Heart right ventricle (tissue), 16 donors: Measurements from ENCODE around the gene ZNF532. TPM values are rescaled to one million over a fixed set of nuclear protein-coding genes. Genes with fewer than 3 reads are reported as not detected.

ENCODE experiments used
- ATAC-seq, 8 donors: fragments of 200-7000 bp; cut with Tn5 transposase; one replicate each; pipeline ENCODE4 v1.9.1; 2020; ENCODE audit warnings: mild to moderate bottlenecking in 8 of 8, moderate library complexity in 8 of 8, moderate number of reproducible peaks in 1 of 8
- DNase-seq, 2 donors: peaks; one replicate each; pipeline ENCODE4 v3.0.0-alpha.2; 2020
- H3K27ac ChIP-seq, 10 donors: fragments of 200-600 bp; sonication (generic) in 2 of 10; one replicate each; pipeline versions ENCODE4 v1.5.0 to v1.8.0; 2020 to 2022; ENCODE audit warnings: mild to moderate bottlenecking in 3 of 10
- H3K27me3 ChIP-seq, 7 donors: fragments of 200-600 bp; one replicate each; pipeline ENCODE4 v1.8.0; 2021 to 2022; ENCODE audit warnings: mild to moderate bottlenecking in 2 of 7
- H3K36me3 ChIP-seq, 9 donors: fragments of 200-600 bp; sonication (generic) in 1 of 9; one replicate each; pipeline versions ENCODE4 v1.5.0 to v1.8.0; 2020 to 2022; ENCODE audit warnings: mild to moderate bottlenecking in 2 of 9
- H3K4me1 ChIP-seq, 9 donors: fragments of 200-600 bp; sonication (generic) in 1 of 9; one replicate each; pipeline versions ENCODE4 v1.5.0 to v1.8.0; 2020 to 2022; ENCODE audit warnings: mild to moderate bottlenecking in 4 of 9
- H3K4me3 ChIP-seq, 10 donors: fragments of 200-600 bp; sonication (generic) in 2 of 10; one replicate each; pipeline versions ENCODE4 v1.5.0 to v1.8.0; 2020 to 2022; ENCODE audit warnings: mild to moderate bottlenecking in 7 of 10, moderate library complexity in 2 of 10
- H3K9me3 ChIP-seq, 11 donors: fragments of 200-600 bp in 10 of 11; sonication (generic) in 2 of 11; one replicate each; pipeline versions ENCODE4 v1.5.0 to v1.8.0; 2013 to 2022; ENCODE audit warnings: mild to moderate bottlenecking in 2 of 11, control low read depth in 1 of 11, moderate library complexity in 1 of 11
- WGBS, 2 donors: extraction: QIAGEN DNeasy Blood & Tissue Kit; methylation state at CpG; one replicate each; pipeline ENCODE4 v1.1.7; 2013; ENCODE audit warnings: inconsistent platforms in 1 of 2; 5-methylcytosine and 5-hydroxymethylcytosine counted together
- intact Hi-C, 10 donors: fragments of 100-400 bp; cut with DNase I; formaldehyde crosslinking; loops; one replicate each; pipeline versions ENCODE4 v1.11.1 to v1.14.2; 2022
- polyA plus RNA-seq, 2 donors: library from polyadenylated mRNA; stranded (reverse); fragments of 200-250 nt; gene quantifications; one replicate each; pipeline ENCODE4 v1.2.3, GENCODE V29; 2013
- total RNA-seq, 10 donors: library from RNA; stranded (reverse); fragmentation: NEBNext Ultra II Directional in 3 of 10; extraction: Animal tissue kit (Norgen Biotek cat#: 25700) in 3 of 10; gene quantifications; one replicate each; pipeline versions ENCODE4 v1.2.1 to v1.2.4, GENCODE V29; 2021 to 2023
- TF ChIP-seq, protein P1 (sequence below), 9 donors: fragments of 200-600 bp; sonication (generic) in 2 of 9; IDR thresholded peaks; one replicate each; pipeline versions ENCODE4 v1.5.0 to v1.8.0; 2021 to 2022; ENCODE audit warnings: antibody characterized with exemption in 9 of 9, mild to moderate bottlenecking in 5 of 9, moderate library complexity in 1 of 9
- donor health status: Arrhythmogenic right ventricular cardiomyopathy.
- donor health status: ischemic (EF 13 %, LVEDD 7.1; RV severe dilation, severe dysfunction).
- donor health status: healthy with polysubstance abuse.
- donor health status: DM: no; HTN: yes; CAD: no.
- donor health status: DM: no; HTN: no; CAD: no.
- donor health status: ischemic (EF 25% LVEDD 6.9; RV normal size, moderate dysfunction).
- donor health status: ischemic (EF 25% LVEDD 5.7; RV mildly dilated, moderate dysfunction).
- donor health status: healthy.
- donor health status: DM: yes; HTN: yes; CAD: no.
- donor health status: Ischemic cardiomyopathy.
- donor health status: ischemic (EF 35%, LVEDD 5.7; RV mildly dilated, moderate dysfunction).
- donor health status: nonischemic (EF 11% LVEDD 7.7; RV severe dilation, severe dysfunction).
- donor health status: DM: yes; HTN: yes; CAD: no.
- donor health status: PGD.
- donor health status: ischemic (EF 29% LVEDD 5.4; RV normal size, mild dysfunction).
- donor health status: nonischemic (EF 23%, LVEDD 6.1; RV moderate dilation, normal function).

Gene ZNF532
- total and polyA plus RNA-seq, 12 donors = 13.8 to 71.4 (median 64.6) TPM

DNA sequence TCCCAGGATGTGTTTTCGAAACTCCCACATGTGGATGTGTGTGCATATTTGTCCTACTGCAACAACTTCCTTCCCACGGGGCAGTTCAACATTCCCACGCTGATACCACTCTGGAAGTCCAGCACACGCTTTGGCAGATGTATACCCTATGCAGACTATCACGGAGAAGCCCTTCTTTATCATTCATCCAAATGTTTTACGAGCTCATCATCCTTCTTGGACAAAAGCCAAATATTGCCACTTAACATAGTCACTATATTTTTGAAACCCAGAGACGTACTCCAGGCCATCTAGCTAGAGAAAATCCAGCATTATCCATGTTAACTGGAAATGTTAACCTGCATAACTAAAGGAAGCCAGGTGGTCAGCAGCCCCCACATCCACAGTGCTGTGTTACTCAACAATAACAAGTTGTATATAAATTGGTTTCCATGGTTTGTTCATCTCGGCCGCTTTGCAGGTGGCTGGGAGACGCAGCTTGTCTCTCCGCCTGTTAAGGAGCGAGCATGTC is 131.5 kb downstream of the ZNF532 start:
- H3K4me3 ChIP-seq = no peak overlapping the region
- peaks cover 10 to 83% (median 71%) of the 10 kb centered on the region in 9 donors for H3K4me1 ChIP-seq
- ATAC-seq (peak; percentile 17 to 69 (median 38)), DNase-seq (peak in 1 of 2 donors; percentile 74)
- intact Hi-C loops = loop anchor here in 5 of 10 donors (5.0 to 10.0 kb wide), 5 partner anchors 51 to 214 kb away; partner anchors contain the start of gene ZNF532 (in 1 of the 5)
- H3K27ac ChIP-seq = peak overlapping the region; percentile 70 to 94 (median 87)
- H3K27me3 ChIP-seq = no peaks in the 10 kb centered on the region
- TF ChIP-seq, protein P1, sequence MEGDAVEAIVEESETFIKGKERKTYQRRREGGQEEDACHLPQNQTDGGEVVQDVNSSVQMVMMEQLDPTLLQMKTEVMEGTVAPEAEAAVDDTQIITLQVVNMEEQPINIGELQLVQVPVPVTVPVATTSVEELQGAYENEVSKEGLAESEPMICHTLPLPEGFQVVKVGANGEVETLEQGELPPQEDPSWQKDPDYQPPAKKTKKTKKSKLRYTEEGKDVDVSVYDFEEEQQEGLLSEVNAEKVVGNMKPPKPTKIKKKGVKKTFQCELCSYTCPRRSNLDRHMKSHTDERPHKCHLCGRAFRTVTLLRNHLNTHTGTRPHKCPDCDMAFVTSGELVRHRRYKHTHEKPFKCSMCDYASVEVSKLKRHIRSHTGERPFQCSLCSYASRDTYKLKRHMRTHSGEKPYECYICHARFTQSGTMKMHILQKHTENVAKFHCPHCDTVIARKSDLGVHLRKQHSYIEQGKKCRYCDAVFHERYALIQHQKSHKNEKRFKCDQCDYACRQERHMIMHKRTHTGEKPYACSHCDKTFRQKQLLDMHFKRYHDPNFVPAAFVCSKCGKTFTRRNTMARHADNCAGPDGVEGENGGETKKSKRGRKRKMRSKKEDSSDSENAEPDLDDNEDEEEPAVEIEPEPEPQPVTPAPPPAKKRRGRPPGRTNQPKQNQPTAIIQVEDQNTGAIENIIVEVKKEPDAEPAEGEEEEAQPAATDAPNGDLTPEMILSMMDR (IDR thresholded peaks at IDR 0.05) = no peak
- no peaks in the 10 kb centered on the region for H3K36me3 ChIP-seq
- no peaks in the 10 kb centered on the region for H3K9me3 ChIP-seq
- 28 to 30% methylated on average over 12 of the region's 12 CpGs for WGBS, 2 donors

DNA sequence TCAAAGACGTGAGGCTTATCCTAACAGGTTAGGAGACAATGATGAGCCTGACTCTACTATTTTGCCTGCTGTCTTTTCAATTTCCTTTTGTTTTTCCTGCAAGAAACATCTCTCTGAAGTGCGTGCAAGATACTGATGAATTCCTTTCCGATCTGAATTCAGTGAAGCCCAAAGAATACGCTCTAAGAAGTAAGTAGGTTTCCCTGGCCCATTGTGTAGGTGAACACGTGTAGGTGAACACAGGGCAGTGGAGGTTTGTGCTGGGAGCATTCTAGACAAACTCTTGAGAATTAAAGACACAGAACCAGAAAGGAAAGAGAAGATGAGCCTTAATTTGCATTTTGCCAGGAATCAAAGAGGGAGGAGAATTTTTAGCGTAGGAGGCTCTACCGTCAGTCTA is 132.0 kb downstream of the ZNF532 start:
- Histone ChIP-seq H3K27ac (peak overlapping the region; percentile 70 to 94 (median 87)), H3K27me3 (no peaks in the 10 kb centered on the region), H3K9me3 (no peaks in the 10 kb centered on the region), H3K4me1 (peaks cover 10 to 78% (median 66%) of the 10 kb centered on the region in 9 donors), H3K4me3 (no peak overlapping the region), H3K36me3 (no peaks in the 10 kb centered on the region)
- WGBS, 2 donors = 59 to 67% methylated on average over 7 of the region's 7 CpGs
- intact Hi-C loops = loop anchor here in 5 of 10 donors (5.0 to 10.0 kb wide), 5 partner anchors 51 to 214 kb away; partner anchors contain the start of gene ZNF532 (in 1 of the 5)
- DNase-seq = no peak
- TF ChIP-seq, protein P1 (IDR thresholded peaks at IDR 0.05) = no peak
- no peak for ATAC-seq

DNA sequence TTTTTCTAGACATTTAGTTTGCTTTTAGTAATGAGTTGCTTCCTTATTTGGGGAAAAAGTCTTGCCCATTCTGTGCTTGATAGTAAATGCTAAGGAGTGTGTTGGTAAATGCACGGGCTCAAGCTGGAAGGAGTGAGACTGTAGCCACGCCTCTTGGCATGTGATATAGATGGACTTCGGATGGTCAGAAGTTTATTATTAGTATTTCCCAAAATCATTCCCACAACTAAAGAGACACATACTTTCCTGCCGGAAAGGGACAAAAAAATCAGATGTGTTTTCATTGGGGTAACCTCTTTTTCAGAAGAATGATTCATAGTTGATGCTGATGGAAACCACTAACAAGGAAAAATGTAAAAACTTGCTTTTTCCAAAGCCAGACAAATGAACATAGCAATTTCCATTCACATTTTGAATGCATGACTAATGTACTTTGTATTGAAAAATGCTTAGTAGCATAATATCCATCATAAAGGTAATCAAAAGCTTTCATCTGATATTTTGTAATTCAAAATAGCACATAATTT is 133.2 kb downstream of the ZNF532 start:
- Histone ChIP-seq H3K27me3 (no peaks in the 10 kb centered on the region), H3K36me3 (no peaks in the 10 kb centered on the region), H3K27ac (peak overlapping the region; percentile 70 to 94 (median 87)), H3K4me1 (peaks cover 6 to 68% (median 55%) of the 10 kb centered on the region in 9 donors), H3K4me3 (no peak overlapping the region), H3K9me3 (no peaks in the 10 kb centered on the region)
- peak in 1 of 2 donors; percentile 67 for DNase-seq
- TF ChIP-seq, protein P1 (IDR thresholded peaks at IDR 0.05) = no peak
- 33 to 35% methylated on average over 4 of the region's 4 CpGs for WGBS, 2 donors
- intact Hi-C loops = loop anchor here in 5 of 10 donors (5.0 to 10.0 kb wide), 5 partner anchors 49 to 216 kb away; partner anchors contain the start of gene ZNF532 (in 1 of the 5)
- peak in 7 of 8 donors; percentile 25 to 67 (median 55) for ATAC-seq

DNA sequence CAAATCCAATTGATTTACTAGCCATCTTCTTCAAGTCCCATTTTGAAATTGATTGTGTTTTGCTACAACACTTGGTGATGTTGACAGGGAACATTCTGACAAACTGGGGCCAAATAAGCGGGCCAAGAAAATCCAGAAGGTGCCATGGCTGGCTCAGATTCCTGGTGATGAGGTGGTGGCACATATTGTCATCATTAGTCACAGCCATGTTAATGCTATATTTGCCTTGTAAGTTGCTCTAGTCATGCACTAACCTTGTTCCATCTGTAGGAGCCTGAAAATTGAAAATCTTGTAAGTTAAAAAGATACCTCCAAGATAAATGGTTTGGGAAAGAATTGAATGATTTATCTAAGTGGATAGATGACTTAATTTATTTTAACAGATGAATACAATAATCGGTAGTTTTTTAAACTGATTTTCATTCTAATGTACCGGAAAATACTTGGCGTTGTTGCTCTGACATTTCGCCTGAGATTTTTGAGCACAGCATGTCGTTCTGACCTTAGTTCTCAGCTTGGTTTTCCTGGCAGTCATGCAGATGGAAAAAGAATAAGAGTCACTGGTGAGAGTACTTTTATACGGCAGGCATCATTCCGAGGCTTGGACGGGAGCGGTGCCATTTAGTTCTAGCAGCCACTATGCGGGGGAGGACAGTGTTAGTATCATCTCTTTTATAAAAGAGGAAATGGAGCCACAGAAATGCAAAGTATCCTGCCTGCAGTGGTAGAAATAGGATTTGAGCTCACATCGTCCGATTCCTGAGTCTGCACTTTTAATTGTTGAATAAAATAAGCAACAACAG is 133.9 kb downstream of the ZNF532 start:
- TF ChIP-seq, protein P1 (IDR thresholded peaks at IDR 0.05) = peak in 1 of 9 donors; percentile 4
- H3K27me3 ChIP-seq = no peaks in the 10 kb centered on the region
- WGBS, 2 donors = 19 to 22% methylated on average over 13 of the region's 13 CpGs

More for the DNA sequence above, 133.9 kb downstream of the ZNF532 start:
- peak; percentile 57 to 92 (median 80) for ATAC-seq
- Histone ChIP-seq H3K27ac (peak overlapping the region; percentile 70 to 94 (median 87)), H3K36me3 (no peaks in the 10 kb centered on the region), H3K4me1 (peaks cover 6 to 68% (median 49%) of the 10 kb centered on the region in 9 donors), H3K9me3 (no peaks in the 10 kb centered on the region), H3K4me3 (peak overlapping the region in 6 of 10 donors; percentile 3 to 34 (median 19))
- intact Hi-C loops = loop anchor here in 5 of 10 donors (5.0 to 10.0 kb wide), 5 partner anchors 49 to 216 kb away; partner anchors contain the start of gene ZNF532 (in 1 of the 5)
- DNase-seq = peak; percentile 52 to 83
